ENCODE measurements around the gene OXA1L.

DNA sequence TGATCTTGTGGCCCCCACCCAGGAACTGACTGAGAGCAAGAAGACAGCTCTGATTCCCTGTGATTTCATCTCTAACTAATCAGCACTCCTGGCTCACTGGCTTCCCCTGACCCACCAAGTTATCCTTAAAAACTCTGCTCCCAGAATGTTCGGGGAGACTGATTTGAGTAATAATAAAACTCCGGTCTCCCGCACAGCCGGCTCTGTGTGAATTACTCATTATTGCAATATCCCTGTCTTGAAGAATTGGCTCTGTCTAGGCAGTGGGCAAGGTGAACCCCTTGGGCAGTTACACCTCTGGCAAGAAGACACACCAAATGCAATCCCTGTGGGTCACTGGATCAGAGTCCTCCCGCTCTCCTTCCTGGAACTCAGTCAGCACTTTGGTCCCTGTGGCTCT, 27.5 kb downstream of the OXA1L start:
- TF ChIP-seq EZH2 (IDR thresholded peaks at IDR 0.05; ENCODE audit: borderline replicate concordance, insufficient read depth, low read length, poor library complexity, severe bottlenecking) (no peak), EP300 (conservative IDR thresholded peaks at IDR 0.05; ENCODE audit: poor library complexity, severe bottlenecking) (no peak), RAD21 (conservative IDR thresholded peaks at IDR 0.05) (no peak), POLR2AphosphoS5 (IDR thresholded peaks at IDR 0.05) (no peak)
- TF ChIP-seq, protein P1, sequence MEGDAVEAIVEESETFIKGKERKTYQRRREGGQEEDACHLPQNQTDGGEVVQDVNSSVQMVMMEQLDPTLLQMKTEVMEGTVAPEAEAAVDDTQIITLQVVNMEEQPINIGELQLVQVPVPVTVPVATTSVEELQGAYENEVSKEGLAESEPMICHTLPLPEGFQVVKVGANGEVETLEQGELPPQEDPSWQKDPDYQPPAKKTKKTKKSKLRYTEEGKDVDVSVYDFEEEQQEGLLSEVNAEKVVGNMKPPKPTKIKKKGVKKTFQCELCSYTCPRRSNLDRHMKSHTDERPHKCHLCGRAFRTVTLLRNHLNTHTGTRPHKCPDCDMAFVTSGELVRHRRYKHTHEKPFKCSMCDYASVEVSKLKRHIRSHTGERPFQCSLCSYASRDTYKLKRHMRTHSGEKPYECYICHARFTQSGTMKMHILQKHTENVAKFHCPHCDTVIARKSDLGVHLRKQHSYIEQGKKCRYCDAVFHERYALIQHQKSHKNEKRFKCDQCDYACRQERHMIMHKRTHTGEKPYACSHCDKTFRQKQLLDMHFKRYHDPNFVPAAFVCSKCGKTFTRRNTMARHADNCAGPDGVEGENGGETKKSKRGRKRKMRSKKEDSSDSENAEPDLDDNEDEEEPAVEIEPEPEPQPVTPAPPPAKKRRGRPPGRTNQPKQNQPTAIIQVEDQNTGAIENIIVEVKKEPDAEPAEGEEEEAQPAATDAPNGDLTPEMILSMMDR (IDR thresholded peaks at IDR 0.05; ENCODE audit: poor library complexity, severe bottlenecking), result no peak
- TF ChIP-seq, protein P2, sequence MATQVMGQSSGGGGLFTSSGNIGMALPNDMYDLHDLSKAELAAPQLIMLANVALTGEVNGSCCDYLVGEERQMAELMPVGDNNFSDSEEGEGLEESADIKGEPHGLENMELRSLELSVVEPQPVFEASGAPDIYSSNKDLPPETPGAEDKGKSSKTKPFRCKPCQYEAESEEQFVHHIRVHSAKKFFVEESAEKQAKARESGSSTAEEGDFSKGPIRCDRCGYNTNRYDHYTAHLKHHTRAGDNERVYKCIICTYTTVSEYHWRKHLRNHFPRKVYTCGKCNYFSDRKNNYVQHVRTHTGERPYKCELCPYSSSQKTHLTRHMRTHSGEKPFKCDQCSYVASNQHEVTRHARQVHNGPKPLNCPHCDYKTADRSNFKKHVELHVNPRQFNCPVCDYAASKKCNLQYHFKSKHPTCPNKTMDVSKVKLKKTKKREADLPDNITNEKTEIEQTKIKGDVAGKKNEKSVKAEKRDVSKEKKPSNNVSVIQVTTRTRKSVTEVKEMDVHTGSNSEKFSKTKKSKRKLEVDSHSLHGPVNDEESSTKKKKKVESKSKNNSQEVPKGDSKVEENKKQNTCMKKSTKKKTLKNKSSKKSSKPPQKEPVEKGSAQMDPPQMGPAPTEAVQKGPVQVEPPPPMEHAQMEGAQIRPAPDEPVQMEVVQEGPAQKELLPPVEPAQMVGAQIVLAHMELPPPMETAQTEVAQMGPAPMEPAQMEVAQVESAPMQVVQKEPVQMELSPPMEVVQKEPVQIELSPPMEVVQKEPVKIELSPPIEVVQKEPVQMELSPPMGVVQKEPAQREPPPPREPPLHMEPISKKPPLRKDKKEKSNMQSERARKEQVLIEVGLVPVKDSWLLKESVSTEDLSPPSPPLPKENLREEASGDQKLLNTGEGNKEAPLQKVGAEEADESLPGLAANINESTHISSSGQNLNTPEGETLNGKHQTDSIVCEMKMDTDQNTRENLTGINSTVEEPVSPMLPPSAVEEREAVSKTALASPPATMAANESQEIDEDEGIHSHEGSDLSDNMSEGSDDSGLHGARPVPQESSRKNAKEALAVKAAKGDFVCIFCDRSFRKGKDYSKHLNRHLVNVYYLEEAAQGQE (IDR thresholded peaks at IDR 0.05; ENCODE audit: borderline replicate concordance), result no peak
